HT1080 (cell line): Measurements from ENCODE around the gene ZCCHC24. TPM values are rescaled to one million over a fixed set of nuclear protein-coding genes. Genes with fewer than 3 reads are reported as not detected.
A peak's percentile ranks its signal among the peaks of the same experiment; 100 is the strongest.
"Not testable (repeated sequence)": the region's sequence is repeated elsewhere in the genome, so short reads cannot be mapped to it uniquely, and the experiment has no call there.

ENCODE experiments used
- DNase-seq: peaks from one replicate; pipeline ENCODE4 v3.0.0-alpha.2; 2015; ENCODE audit warnings: low read depth
- total RNA-seq: library from RNA; depleted of rRNA; stranded (reverse); fragments of >200 nt; shearing (Covaris generic); gene quantifications from 2 replicates; pipeline ENCODE4 v1.2.3, GENCODE V29; 2014

Gene ZCCHC24
- total RNA-seq, 1 experiment from 2014 or later, result 9.4 TPM

GRCh38 chr10:79347894-79348639, 97.4 kb downstream of the ZCCHC24 start:
- DNase-seq, result peak; percentile 68

GRCh38 chr10:79347226-79347893, 98.1 kb downstream of the ZCCHC24 start, which contains the start of gene PPIF:
TSS of gene PPIF (plus strand) at chr10:79347469. CDS start at chr10:79347549, 80 bp downstream.
- peak; percentile 88 for DNase-seq

- no peak for DNase-seq
Measured at GRCh38 chr10:79346388-79347225, 98.8 kb downstream of the ZCCHC24 start.

GRCh38 chr10:79346012-79346340, 99.4 kb downstream of the ZCCHC24 start:
- no peak for DNase-seq

- no peak for DNase-seq
Measured at GRCh38 chr10:79345241-79346011, 100.0 kb downstream of the ZCCHC24 start.

GRCh38 chr10:79344502-79345195, 100.8 kb downstream of the ZCCHC24 start:
- DNase-seq, result no peak

- no peak for DNase-seq
Measured at GRCh38 chr10:79342811-79343561, 102.4 kb downstream of the ZCCHC24 start.

- DNase-seq, result no peak
Measured at GRCh38 chr10:79342295-79342761, 103.1 kb downstream of the ZCCHC24 start.

- no peak for DNase-seq
Measured at GRCh38 chr10:79340646-79341244, 104.7 kb downstream of the ZCCHC24 start.

GRCh38 chr10:79339266-79339665, 106.2 kb downstream of the ZCCHC24 start:
- no peak for DNase-seq

GRCh38 chr10:79337783-79338469, 107.5 kb downstream of the ZCCHC24 start:
- not testable (repeated sequence) for DNase-seq

- DNase-seq, result no peak
Measured at GRCh38 chr10:79336739-79337138, 108.7 kb downstream of the ZCCHC24 start.

GRCh38 chr10:79336276-79336675, 109.1 kb downstream of the ZCCHC24 start:
- DNase-seq, result no peak

GRCh38 chr10:79335470-79336235, 109.8 kb downstream of the ZCCHC24 start:
- DNase-seq, result no peak

- DNase-seq, result no peak
Measured at GRCh38 chr10:79335094-79335469, 110.3 kb downstream of the ZCCHC24 start.

- DNase-seq, result no peak
Measured at GRCh38 chr10:79334573-79334972, 110.9 kb downstream of the ZCCHC24 start.

GRCh38 chr10:79333513-79333912, 111.9 kb downstream of the ZCCHC24 start:
- peak; percentile 84 for DNase-seq
